NCI-H1092 treated with DMSO at 0.1 percent for 48 hours (cell line): ENCODE data around the gene ANKFN1.
A peak's percentile ranks its signal among the peaks of the same experiment; 100 is the strongest.

Experiments used
- DNase-seq: peaks from one replicate; lab custom pipeline; 2025; lab: John Stamatoyannopoulos, UW

The ANKFN1 gene

GRCh38 chr17:56177361-56177760 lies 24.1 kb downstream of the ANKFN1 start:
- no peak for DNase-seq

GRCh38 chr17:56178203-56178602 lies 24.9 kb downstream of the ANKFN1 start:
- no peak for DNase-seq

- DNase-seq = no peak
Observed at GRCh38 chr17:56182081-56182480, 28.8 kb downstream of the ANKFN1 start.

- no peak for DNase-seq
Observed at GRCh38 chr17:56184650-56185049, 31.4 kb downstream of the ANKFN1 start.

GRCh38 chr17:56185491-56186221 lies 32.4 kb downstream of the ANKFN1 start:
- DNase-seq = no peak

GRCh38 chr17:56186222-56186786 lies 33.0 kb downstream of the ANKFN1 start:
- no peak for DNase-seq

- DNase-seq = no peak
Observed at GRCh38 chr17:56203430-56203829, 50.2 kb downstream of the ANKFN1 start.

- DNase-seq = no peak
Observed at GRCh38 chr17:56206351-56206750, 53.1 kb downstream of the ANKFN1 start.

GRCh38 chr17:56213031-56213430 lies 59.8 kb downstream of the ANKFN1 start:
- no peak for DNase-seq

GRCh38 chr17:56217921-56218320 lies 64.6 kb downstream of the ANKFN1 start:
- DNase-seq = no peak

GRCh38 chr17:56222255-56222654 lies 69.0 kb downstream of the ANKFN1 start:
- DNase-seq = no peak

GRCh38 chr17:56230660-56231059 lies 77.4 kb downstream of the ANKFN1 start:
- no peak for DNase-seq

GRCh38 chr17:56231252-56231651 lies 78.0 kb downstream of the ANKFN1 start:
- no peak for DNase-seq

- no peak for DNase-seq
Observed at GRCh38 chr17:56231693-56232092, 78.4 kb downstream of the ANKFN1 start.

GRCh38 chr17:56244268-56244890 lies 91.1 kb downstream of the ANKFN1 start:
- no peak for DNase-seq

- no peak for DNase-seq
Observed at GRCh38 chr17:56247816-56248215, 94.5 kb downstream of the ANKFN1 start.

- no peak for DNase-seq
Observed at GRCh38 chr17:56257075-56257474, 103.8 kb downstream of the ANKFN1 start.

GRCh38 chr17:56260376-56261002 lies 107.2 kb downstream of the ANKFN1 start:
- DNase-seq = no peak

GRCh38 chr17:56262803-56263202 lies 109.5 kb downstream of the ANKFN1 start:
- DNase-seq = no peak

GRCh38 chr17:56269556-56270389 lies 116.5 kb downstream of the ANKFN1 start:
- no peak for DNase-seq

GRCh38 chr17:56274491-56274890 lies 121.2 kb downstream of the ANKFN1 start:
- peak; percentile 17 for DNase-seq

GRCh38 chr17:56284482-56284881 lies 131.2 kb downstream of the ANKFN1 start:
- no peak for DNase-seq
